GM18907 (cell line): ENCODE results near the gene DGUOK.

Source experiments
- ATAC-seq: cut with Tn5 transposase; IDR thresholded peaks from one replicate; pipeline ENCODE4 v1.9.1; 2021; ENCODE audit warnings: mild to moderate bottlenecking, moderate library complexity; ENCODE audit not compliant: unreplicated experiment

DGUOK gene

GRCh38 chr2:73946666-73947065 lies 20.0 kb downstream of the DGUOK start:
- no peak for ATAC-seq

- no peak for ATAC-seq
These were observed 20.8 kb downstream of the DGUOK start for GRCh38 chr2:73947412-73948018.

- no peak for ATAC-seq
These were observed 23.1 kb downstream of the DGUOK start for GRCh38 chr2:73949802-73950201.

GRCh38 chr2:73952499-73953446 lies 26.1 kb downstream of the DGUOK start:
- no peak for ATAC-seq

- no peak for ATAC-seq
These were observed 29.7 kb downstream of the DGUOK start for GRCh38 chr2:73956218-73956865.

GRCh38 chr2:73961274-73961673 lies 34.6 kb downstream of the DGUOK start:
- no peak for ATAC-seq

GRCh38 chr2:73961823-73962615 lies 35.3 kb downstream of the DGUOK start:
- no peak for ATAC-seq

- no peak for ATAC-seq
These were observed 36.1 kb downstream of the DGUOK start for GRCh38 chr2:73962798-73963197.

- ATAC-seq = peak; percentile 72
These were observed 36.9 kb downstream of the DGUOK start for GRCh38 chr2:73963385-73964120.

GRCh38 chr2:73964223-73964622 lies 37.5 kb downstream of the DGUOK start:
- peak; percentile 6 for ATAC-seq

- no peak for ATAC-seq
These were observed 38.4 kb downstream of the DGUOK start for GRCh38 chr2:73965053-73965452.

- no peak for ATAC-seq
These were observed 41.8 kb downstream of the DGUOK start for GRCh38 chr2:73968357-73968937.

- ATAC-seq = no peak
These were observed 42.7 kb downstream of the DGUOK start for GRCh38 chr2:73969356-73969755.

GRCh38 chr2:73970141-73970803 lies 43.6 kb downstream of the DGUOK start:
- peak; percentile 8 for ATAC-seq

- ATAC-seq = peak; percentile 85
These were observed 44.3 kb downstream of the DGUOK start for GRCh38 chr2:73970850-73971471.

- ATAC-seq = no peak
These were observed 45.0 kb downstream of the DGUOK start for GRCh38 chr2:73971722-73972121.

GRCh38 chr2:73972846-73973245 lies 46.2 kb downstream of the DGUOK start:
- ATAC-seq = no peak

- no peak for ATAC-seq
These were observed 49.1 kb downstream of the DGUOK start for GRCh38 chr2:73975731-73976130.

GRCh38 chr2:73976803-73977202 lies 50.1 kb downstream of the DGUOK start:
- ATAC-seq = no peak
